MG63 (cell line): ENCODE results near the gene PLCB3. TPM values are rescaled to one million over a fixed set of nuclear protein-coding genes. Genes with fewer than 3 reads are reported as not detected.

Source experiments
- DNase-seq: peaks from one replicate; pipeline ENCODE4 v3.0.0-alpha.2; 2020
- H3K27me3 ChIP-seq: fragments of 250-450 bp; sonication (Bioruptor Pico); 2 replicates; pipeline ENCODE4 v1.5.1; 2020; ENCODE audit warnings: mild to moderate bottlenecking, moderate library complexity
- H3K36me3 ChIP-seq: fragments of 250-450 bp; sonication (Bioruptor Pico); 2 replicates; pipeline ENCODE4 v1.5.1; 2020; ENCODE audit warnings: mild to moderate bottlenecking, moderate library complexity
- H3K4me3 ChIP-seq: fragments of 250-450 bp; sonication (Bioruptor Pico); 2 replicates; pipeline ENCODE4 v1.5.1; 2020; ENCODE audit warnings: mild to moderate bottlenecking, moderate library complexity
- H3K9me3 ChIP-seq: fragments of 250-450 bp; sonication (Bioruptor Pico); 2 replicates; pipeline ENCODE4 v1.5.1; 2020; ENCODE audit warnings: mild to moderate bottlenecking, moderate library complexity
- total RNA-seq: library from RNA; depleted of rRNA; stranded (reverse); fragments of >200 nt; shearing (Covaris generic); gene quantifications from 2 replicates; pipeline ENCODE4 v1.2.3, GENCODE V29; 2014; ENCODE audit warnings: low replicate concordance

PLCB3 gene
- total RNA-seq, 1 experiment from 2014 or later = 37.4 TPM

DNA sequence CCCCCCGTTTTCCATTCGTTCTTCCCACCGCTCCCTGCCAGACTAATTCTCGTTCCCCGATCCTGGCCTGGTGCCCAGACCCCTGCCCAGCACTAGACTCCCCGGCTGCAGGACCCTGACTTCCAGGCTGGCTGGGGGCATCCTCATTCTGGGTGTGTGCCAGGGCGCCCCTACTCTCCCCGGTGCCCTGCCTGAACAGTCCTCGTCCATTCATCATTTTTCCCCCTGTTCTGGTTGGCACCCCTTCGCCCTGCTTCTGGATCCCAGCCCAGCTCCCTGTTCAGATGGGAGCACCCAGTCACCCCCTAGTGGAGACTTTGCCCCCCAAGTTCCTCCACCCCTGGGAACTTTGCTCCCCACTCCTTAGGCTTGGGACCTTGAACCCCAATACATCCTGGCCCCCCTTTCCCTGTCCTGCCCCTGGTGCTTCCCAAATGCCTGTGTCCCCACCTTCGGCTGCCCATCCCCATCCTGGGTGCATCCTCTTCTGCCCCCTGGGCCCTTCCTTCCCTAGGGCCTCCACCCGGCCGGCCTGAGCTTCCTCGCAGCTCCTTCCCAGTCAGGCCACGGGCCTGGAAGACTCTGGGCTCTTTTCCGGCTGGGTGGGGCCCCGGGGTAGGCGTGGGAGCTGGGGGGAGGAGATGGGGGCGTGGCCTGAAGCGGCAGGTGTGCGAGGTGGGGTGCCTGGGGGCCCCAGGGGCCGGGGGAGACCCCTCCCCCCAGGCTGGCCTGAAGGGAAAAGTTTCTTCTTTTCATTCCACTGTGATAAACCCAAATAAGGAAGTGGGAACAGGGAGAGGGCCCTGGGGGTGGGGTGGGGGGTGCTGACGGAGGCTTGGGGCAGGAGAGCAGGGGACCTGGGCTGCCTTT lies 908 bp downstream of the PLCB3 start:
- DNase-seq = peak; percentile 63
- H3K4me3 ChIP-seq = peak overlapping the region; percentile 79
- peaks cover 24% of the 10 kb centered on the region for H3K36me3 ChIP-seq
- no peaks in the 10 kb centered on the region for H3K9me3 ChIP-seq
- H3K27me3 ChIP-seq = no peaks in the 10 kb centered on the region

DNA sequence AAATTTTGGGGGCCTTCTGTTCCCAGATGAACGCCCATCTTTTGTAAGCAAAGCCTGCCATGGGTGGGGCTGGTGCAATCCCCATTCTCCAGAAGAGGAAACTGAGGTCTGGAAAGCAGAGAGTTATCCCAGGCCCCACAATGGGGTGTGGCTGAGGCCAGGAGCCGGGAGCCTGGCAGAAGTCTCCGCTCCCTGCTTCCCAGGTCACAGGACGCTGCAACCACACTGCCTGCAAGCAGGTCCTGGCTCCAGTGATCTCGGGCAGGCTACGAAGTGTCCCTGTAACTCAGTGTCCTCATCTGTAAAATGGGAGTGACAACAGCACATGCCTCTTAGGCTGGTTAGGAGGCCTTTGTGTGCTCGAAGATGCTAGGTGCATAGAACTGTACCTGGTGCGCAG lies 1.7 kb downstream of the PLCB3 start:
- DNase-seq = no peak
- H3K27me3 ChIP-seq = no peaks in the 10 kb centered on the region
- peaks cover 27% of the 10 kb centered on the region for H3K36me3 ChIP-seq
- no peak overlapping the region; the same call in 1 of the 2 replicates for H3K4me3 ChIP-seq
- H3K9me3 ChIP-seq = no peaks in the 10 kb centered on the region

DNA sequence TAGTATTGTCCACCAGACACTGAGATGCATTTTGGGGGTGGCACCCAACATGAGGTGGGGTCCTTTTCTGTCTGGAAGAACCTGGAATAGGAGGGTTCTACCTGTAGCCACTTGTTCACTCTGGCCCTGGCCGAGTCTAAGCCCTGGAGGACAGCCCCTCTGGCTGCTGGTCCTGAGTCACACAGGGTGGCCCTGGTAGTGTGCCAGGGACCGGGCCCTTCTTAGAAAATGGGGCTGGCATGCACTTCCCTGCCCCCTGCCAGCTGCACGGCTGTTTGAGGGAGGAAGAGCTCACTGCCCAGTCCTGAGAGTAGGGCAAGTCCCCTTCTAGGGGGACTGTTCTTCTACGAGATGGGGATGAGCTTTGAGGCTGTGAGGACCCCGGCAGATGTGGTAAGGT lies 2.2 kb downstream of the PLCB3 start:
- peaks cover 28% of the 10 kb centered on the region for H3K36me3 ChIP-seq
- H3K4me3 ChIP-seq = no peak overlapping the region

DNA sequence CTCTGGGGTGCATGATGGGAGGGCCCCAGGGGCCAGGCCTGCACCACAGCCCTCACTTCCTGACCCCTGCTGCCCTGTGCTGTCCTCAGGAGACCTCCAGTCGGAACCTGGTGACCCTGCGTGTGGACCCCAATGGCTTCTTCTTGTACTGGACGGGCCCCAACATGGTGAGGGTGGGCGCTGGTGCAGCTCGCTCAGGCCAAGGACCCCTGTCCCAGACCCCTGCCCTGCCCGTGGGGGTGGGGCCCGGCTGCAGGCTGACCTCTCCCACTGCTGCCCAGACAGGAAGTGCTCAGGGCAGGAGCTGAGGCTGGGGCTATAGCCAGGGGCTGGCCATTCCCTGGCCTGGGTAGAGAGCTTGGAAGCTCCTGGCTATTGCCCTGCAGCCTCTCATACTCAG lies 3.0 kb downstream of the PLCB3 start:
- Histone ChIP-seq H3K36me3 (peaks cover 35% of the 10 kb centered on the region), H3K27me3 (no peaks in the 10 kb centered on the region), H3K4me3 (no peak overlapping the region), H3K9me3 (no peaks in the 10 kb centered on the region)
- no peak for DNase-seq

More for the DNA sequence above, 2.2 kb downstream of the PLCB3 start:
- no peak for DNase-seq
- no peaks in the 10 kb centered on the region for H3K9me3 ChIP-seq
- H3K27me3 ChIP-seq = no peaks in the 10 kb centered on the region

DNA sequence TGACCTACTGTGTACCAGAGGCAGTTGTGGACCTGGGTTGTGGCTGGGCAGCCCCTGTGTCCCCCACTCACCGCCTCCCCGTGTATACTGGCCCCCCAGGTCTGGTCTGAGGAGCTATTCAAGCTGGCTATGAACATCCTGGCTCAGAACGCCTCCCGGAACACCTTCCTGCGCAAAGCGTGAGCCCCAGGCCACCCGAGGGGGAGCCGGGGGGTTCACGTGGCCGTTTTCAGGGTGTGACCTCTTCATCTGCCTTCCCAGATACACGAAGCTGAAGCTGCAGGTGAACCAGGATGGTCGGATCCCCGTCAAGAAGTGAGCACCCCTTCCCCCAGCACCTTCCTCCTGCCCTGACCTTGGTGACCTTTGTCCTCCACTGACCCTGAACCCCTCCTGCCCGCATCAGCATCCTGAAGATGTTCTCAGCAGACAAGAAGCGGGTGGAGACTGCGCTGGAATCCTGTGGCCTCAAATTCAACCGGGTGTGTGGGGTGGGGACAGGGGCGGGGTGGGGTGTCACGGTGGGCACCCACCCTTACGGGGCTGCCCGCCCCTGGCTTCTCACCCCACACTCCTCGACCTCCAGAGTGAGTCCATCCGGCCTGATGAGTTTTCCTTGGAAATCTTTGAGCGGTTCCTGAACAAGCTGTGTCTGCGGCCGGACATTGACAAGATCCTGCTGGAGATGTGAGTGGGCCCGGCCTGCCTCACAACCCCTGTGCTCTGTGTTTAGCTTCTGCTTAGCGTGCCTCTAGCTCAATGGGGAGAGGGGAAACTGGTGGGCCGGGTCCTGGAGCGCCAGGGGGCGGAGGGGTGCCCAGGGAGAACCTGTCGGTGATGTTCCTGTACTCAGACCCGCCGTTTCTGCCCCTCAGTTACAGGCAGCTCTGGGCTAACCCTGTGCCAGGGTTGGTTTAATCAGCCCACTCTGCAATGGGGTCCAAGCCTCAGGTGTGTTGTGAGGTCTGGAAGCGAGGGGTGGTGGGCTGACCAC lies 4.1 kb downstream of the PLCB3 start:
- H3K4me3 ChIP-seq = no peak overlapping the region
- no peaks in the 10 kb centered on the region for H3K9me3 ChIP-seq
- H3K27me3 ChIP-seq = no peaks in the 10 kb centered on the region
- H3K36me3 ChIP-seq = peaks cover 44% of the 10 kb centered on the region
- DNase-seq = no peak

DNA sequence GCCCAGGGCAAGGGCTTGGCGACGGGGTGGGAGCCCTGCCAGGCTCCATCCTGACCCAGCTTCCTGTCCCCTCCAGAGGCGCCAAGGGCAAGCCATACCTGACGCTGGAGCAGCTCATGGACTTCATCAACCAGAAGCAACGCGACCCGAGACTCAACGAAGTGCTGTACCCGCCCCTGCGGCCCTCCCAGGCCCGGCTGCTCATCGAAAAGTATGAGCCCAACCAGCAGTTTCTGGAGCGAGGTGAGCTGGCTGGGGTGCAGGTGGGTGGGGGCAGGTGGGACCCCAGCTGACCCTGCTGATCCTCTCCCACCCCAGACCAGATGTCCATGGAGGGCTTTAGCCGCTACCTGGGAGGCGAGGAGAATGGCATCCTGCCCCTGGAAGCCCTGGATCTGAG lies 5.0 kb downstream of the PLCB3 start:
- no peaks in the 10 kb centered on the region for H3K9me3 ChIP-seq
- no peaks in the 10 kb centered on the region for H3K27me3 ChIP-seq
- DNase-seq = no peak
- no peak overlapping the region for H3K4me3 ChIP-seq
- H3K36me3 ChIP-seq = peaks cover 44% of the 10 kb centered on the region

DNA sequence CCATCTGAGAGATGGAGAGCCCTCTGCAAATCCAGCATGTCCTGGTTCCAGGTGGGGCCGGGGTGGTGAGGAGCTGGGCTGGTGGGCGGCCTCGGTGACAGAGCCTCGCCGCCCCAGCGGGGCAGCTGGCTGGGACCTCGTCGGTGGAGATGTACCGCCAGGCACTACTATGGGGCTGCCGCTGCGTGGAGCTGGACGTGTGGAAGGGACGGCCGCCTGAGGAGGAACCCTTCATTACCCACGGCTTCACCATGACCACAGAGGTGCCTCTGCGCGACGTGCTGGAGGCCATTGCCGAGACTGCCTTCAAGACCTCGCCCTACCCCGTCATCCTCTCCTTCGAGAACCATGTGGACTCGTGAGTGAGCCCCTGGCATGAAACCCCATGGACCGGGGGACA lies 7.0 kb downstream of the PLCB3 start:
- H3K27me3 ChIP-seq = no peaks in the 10 kb centered on the region
- H3K4me3 ChIP-seq = no peak overlapping the region
- no peak for DNase-seq
- H3K36me3 ChIP-seq = peaks cover 55% of the 10 kb centered on the region
- H3K9me3 ChIP-seq = no peaks in the 10 kb centered on the region

DNA sequence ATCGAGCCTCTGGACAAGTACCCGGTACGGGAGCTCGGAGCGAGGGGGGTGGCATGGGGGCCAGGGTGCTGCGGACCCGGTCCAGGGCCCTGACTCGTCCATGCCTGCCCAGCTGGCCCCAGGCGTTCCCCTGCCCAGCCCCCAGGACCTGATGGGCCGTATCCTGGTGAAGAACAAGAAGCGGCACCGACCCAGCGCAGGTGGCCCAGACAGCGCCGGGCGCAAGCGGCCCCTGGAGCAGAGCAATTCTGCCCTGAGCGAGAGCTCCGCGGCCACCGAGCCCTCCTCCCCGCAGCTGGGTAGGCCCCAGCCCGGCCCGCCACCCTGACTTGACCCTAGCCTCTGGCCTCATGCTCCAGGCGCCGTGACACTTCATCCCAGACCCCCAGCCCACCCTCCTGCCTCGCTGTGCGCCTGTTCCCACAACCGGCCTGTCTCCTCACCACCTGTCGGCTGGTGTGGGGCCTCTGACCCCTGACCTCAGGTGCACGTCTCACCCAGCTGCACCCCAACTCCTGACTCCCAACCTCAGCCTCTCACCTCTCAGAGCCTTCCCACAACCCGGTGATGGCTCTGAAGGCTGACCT lies 7.7 kb downstream of the PLCB3 start:
- Histone ChIP-seq H3K4me3 (no peak overlapping the region), H3K9me3 (no peaks in the 10 kb centered on the region), H3K36me3 (peaks cover 55% of the 10 kb centered on the region), H3K27me3 (no peaks in the 10 kb centered on the region)
- no peak for DNase-seq

DNA sequence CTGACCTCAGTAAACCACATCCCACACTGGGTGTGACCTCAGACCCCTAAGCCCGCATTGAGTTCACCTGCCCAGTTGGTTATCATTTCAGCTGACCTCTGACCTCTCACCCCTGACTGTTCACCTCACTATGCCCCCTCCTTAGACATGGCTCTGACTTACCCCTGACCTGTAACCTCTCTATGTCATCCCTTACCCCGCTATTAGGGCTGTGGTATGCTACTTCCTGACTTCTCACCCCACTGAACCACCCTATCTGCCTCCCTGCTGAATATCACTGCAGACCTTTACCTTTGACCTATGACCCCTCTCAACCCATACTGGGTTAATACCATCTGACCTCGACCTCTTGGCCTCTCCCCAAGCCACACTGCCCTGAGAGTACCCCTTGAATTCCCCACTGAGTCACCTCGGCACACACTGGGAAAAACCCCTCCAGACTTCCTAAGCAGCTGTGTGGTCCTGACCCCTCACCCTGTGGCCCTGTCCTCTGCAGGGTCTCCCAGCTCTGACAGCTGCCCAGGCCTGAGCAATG lies 8.3 kb downstream of the PLCB3 start:
- H3K4me3 ChIP-seq = no peak overlapping the region
- peaks cover 50% of the 10 kb centered on the region for H3K36me3 ChIP-seq
- no peak for DNase-seq
- no peaks in the 10 kb centered on the region for H3K27me3 ChIP-seq
- no peaks in the 10 kb centered on the region for H3K9me3 ChIP-seq

DNA sequence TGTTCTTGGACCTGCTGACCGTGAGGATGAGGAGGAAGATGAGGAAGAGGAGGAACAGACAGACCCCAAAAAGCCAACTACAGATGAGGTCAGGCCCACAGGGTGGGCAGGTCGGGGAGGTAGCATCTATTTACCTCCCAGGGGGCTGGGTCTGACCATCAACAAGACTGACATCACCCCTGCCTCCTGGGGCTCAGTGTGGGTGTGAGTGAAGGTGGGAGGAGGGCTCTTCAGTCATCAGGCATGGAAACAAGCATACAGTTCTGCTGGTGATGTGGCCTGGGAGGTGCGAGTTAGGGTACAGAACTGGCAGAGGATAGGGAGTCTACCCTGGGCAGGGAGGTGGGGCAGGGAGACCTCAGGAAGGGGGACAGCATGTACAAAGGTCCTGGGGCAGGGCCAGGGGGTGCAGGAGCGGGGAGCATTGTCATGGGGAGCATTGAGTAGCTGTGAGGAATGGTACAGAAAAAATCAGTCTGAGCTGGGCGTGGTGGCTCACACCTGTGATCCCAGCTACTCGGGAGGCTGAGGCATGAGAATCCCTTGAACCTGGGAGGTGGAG lies 8.9 kb downstream of the PLCB3 start:
- DNase-seq = no peak
- Histone ChIP-seq H3K27me3 (no peaks in the 10 kb centered on the region), H3K9me3 (no peaks in the 10 kb centered on the region), H3K36me3 (peaks cover 43% of the 10 kb centered on the region), H3K4me3 (no peak overlapping the region)

DNA sequence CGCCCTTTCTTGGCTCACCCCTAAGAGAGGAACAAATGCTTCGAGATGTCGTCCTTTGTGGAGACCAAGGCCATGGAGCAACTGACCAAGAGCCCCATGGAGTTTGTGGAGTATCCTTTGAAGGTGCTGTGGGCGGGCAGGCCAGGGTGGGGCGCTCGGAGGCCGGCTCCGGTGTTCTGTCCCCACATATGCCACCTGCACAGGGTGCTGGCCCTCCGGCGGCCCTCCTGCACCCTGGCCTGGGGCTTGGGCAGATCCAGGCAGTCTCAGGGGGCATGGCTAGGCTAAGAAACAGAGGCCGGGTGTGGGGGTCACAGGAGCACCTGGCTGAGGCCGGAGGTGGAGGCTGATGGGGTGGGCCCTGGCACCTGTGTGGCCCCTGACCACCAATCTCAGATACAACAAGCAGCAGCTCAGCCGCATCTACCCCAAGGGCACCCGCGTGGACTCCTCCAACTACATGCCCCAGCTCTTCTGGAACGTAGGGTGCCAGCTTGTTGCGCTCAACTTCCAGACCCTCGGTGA lies 10.3 kb downstream of the PLCB3 start:
- no peak for DNase-seq
- H3K9me3 ChIP-seq = no peaks in the 10 kb centered on the region
- H3K36me3 ChIP-seq = peaks cover 37% of the 10 kb centered on the region
- H3K4me3 ChIP-seq = no peak overlapping the region
- no peaks in the 10 kb centered on the region for H3K27me3 ChIP-seq

DNA sequence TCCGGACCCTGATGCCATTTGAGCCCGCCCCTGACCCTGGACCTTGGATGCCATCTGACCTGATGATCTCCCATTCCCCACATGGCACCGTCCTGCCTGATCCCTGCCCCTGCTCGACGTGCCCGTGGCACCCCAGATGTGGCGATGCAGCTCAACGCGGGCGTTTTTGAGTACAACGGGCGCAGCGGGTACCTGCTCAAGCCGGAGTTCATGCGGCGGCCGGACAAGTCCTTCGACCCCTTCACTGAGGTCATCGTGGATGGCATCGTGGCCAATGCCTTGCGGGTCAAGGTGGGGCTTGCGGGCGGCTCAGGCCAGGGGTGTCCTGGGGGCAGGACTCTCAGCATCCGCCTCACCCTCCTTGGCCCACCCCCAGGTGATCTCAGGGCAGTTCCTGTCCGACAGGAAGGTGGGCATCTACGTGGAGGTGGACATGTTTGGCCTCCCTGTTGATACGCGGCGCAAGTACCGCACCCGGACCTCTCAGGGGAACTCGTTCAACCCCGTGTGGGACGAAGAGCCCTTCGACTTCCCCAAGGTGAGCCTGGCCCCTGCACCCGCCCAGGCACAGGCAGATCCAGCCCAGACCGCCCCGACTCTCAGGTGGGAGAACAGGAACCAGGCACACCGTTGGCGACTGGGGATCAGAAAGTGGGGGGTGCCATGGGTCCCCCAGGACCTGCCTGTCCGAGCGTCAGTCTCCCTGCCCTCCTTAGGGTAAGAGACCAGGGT lies 11.1 kb downstream of the PLCB3 start:
- Histone ChIP-seq H3K36me3 (peaks cover 33% of the 10 kb centered on the region), H3K4me3 (no peak overlapping the region), H3K27me3 (no peaks in the 10 kb centered on the region), H3K9me3 (no peaks in the 10 kb centered on the region)
- no peak for DNase-seq

DNA sequence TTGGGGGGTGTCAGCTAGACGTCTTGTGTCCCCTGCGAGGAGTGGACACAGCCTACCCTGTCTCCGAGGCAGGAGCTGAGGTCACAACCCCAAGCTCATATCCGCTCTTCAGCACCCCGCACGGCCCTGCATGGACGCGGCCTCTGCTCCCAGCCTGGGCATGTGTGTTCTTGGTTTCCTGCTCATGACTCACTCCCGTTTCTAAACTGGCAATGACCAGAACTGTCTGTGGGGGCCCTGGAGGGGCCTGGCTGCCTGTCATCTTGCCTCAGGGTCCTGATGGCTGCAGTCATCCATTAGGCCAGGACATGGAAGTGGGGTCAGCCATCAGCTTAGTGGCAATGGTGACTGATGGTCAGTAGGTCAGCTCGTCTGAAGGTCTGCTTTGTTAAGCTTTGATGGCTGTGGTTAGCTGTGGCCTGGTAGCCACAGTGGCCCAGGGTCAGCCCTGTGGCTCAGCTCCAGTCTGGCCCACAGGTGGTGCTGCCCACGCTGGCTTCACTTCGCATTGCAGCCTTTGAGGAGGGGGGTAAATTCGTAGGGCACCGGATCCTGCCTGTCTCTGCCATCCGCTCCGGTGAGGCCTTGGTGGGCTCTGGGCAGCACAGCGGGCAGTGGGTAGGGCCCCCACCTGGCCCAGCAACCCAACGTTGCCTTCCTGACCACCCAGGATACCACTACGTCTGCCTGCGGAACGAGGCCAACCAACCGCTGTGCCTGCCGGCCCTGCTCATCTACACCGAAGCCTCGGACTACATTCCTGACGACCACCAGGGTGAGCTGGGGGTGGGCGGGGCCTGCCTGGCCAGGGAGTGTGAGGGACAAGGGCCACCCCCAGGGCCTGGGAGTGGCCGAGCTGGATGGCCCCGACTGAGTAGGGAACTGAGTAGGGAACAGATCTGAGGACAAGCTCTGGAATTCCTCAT lies 12.0 kb downstream of the PLCB3 start:
- Histone ChIP-seq H3K36me3 (peaks cover 31% of the 10 kb centered on the region), H3K4me3 (no peak overlapping the region), H3K9me3 (no peaks in the 10 kb centered on the region), H3K27me3 (no peaks in the 10 kb centered on the region)
- DNase-seq = no peak

DNA sequence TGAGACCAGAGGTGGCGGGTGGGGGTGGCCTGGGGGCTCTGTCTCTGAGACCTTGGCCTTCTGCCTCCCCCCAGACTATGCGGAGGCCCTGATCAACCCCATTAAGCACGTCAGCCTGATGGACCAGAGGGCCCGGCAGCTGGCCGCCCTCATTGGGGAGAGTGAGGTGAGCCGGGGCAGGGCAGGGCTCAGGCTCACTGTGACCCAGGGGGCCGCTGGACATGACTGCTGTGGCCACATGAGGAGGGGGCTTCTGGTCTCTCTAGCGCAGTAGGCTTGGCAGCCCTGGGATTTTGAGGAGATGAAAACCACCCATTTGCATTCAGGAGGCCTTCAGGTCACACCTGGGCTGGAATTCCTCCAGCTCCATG lies 12.6 kb downstream of the PLCB3 start:
- peaks cover 25% of the 10 kb centered on the region for H3K36me3 ChIP-seq
- no peaks in the 10 kb centered on the region for H3K9me3 ChIP-seq
- H3K27me3 ChIP-seq = no peaks in the 10 kb centered on the region
- DNase-seq = no peak
- H3K4me3 ChIP-seq = no peak overlapping the region

DNA sequence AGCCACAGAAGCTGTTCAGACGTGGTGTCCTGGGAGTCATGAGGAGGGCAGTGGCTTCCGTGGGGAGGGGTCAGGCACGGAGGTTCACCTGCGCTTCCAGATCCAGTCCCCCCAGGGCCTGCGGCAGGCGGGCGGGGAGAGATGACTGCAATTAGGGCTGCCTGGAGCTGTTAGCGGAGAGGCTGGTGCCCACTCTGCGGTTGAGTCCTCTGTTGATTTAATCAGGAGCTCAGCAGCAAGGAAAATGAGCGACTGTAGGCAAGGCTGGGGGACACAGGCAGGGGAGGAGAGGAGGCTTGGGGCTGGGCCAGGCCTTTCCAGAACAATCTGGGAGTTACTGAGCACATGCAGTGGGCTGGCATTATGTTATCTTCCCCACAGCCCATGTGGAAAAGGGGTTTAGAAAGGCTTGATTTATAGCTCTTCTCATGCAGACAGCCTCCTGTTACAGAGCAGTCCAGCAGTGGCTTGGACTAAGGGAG lies 13.1 kb downstream of the PLCB3 start:
- no peak for DNase-seq
- H3K4me3 ChIP-seq = no peak overlapping the region
- no peaks in the 10 kb centered on the region for H3K27me3 ChIP-seq
- no peaks in the 10 kb centered on the region for H3K9me3 ChIP-seq
- peaks cover 22% of the 10 kb centered on the region for H3K36me3 ChIP-seq
